ENCODE results near the gene MOXD1.

DNA sequence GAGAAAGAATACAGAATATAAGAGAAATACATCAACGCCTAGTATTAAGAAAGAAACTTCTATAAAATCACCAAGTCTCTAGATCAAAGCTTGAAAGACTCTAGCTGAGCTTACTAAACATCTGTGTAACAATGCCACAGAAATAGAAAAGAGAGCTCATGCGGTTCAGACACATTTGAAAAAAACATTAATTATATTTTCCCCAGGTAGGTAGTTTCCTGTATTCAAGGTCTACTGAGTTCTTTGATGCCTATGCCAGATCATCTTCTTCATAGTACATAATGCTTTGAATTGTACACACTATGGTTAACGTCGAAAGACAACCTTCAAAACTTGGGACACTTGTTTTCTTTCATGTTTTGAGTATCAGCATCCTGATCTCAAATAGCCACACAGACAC, 11.3 kb downstream of the MOXD1 start:
- TF ChIP-seq, protein P1, sequence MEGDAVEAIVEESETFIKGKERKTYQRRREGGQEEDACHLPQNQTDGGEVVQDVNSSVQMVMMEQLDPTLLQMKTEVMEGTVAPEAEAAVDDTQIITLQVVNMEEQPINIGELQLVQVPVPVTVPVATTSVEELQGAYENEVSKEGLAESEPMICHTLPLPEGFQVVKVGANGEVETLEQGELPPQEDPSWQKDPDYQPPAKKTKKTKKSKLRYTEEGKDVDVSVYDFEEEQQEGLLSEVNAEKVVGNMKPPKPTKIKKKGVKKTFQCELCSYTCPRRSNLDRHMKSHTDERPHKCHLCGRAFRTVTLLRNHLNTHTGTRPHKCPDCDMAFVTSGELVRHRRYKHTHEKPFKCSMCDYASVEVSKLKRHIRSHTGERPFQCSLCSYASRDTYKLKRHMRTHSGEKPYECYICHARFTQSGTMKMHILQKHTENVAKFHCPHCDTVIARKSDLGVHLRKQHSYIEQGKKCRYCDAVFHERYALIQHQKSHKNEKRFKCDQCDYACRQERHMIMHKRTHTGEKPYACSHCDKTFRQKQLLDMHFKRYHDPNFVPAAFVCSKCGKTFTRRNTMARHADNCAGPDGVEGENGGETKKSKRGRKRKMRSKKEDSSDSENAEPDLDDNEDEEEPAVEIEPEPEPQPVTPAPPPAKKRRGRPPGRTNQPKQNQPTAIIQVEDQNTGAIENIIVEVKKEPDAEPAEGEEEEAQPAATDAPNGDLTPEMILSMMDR (IDR thresholded peaks at IDR 0.05): no peak
- TF ChIP-seq ZFX (IDR thresholded peaks at IDR 0.05; ENCODE audit: borderline replicate concordance): no peak
